WTC11 (cell line): ENCODE measurements around the gene DNAJC6. TPM values are rescaled to one million over a fixed set of nuclear protein-coding genes. Genes with fewer than 3 reads are reported as not detected.

Source experiments
- ATAC-seq: fragments of 200-7000 bp; cut with Tn5 transposase; 2 replicates; pipeline ENCODE4 v1.10.0; 2021; ENCODE audit warnings: mild to moderate bottlenecking, moderate library complexity
- CTCF ChIA-PET: fragments of 300-600 bp; sonication (Branson Sonifier 250); formaldehyde crosslinking; loops from one replicate; lab custom pipeline; 2021; ENCODE audit warnings: antibody characterized with exemption; lab: Charles Lee
- POLR2A ChIA-PET: fragments of 350-600 bp; sonication (Branson Sonifier 250); formaldehyde crosslinking; loops from one replicate; lab custom pipeline; 2021; ENCODE audit warnings: antibody characterized with exemption; lab: Charles Lee
- DNase-seq: peaks from one replicate; pipeline ENCODE4 v3.0.0; 2021; ENCODE audit warnings: low spot score
- H3K27ac Mint-ChIP-seq: 2 replicates; pipeline ENCODE4 v1.8.0; 2021; ENCODE audit warnings: mixed read lengths
- H3K27me3 Mint-ChIP-seq: 2 replicates; pipeline ENCODE4 v1.8.0; 2021; ENCODE audit warnings: low read depth, mild to moderate bottlenecking, moderate library complexity, mixed read lengths
- H3K36me3 Mint-ChIP-seq: 2 replicates; pipeline ENCODE4 v1.8.0; 2021; ENCODE audit warnings: mixed read lengths
- H3K4me1 Mint-ChIP-seq: 2 replicates; pipeline ENCODE4 v1.8.0; 2022; ENCODE audit warnings: mixed read lengths
- H3K4me3 Mint-ChIP-seq: 2 replicates; pipeline ENCODE4 v1.8.0; 2021; ENCODE audit warnings: mild to moderate bottlenecking, moderate library complexity, mixed read lengths
- H3K9me3 Mint-ChIP-seq: 2 replicates; pipeline ENCODE4 v1.8.0; 2021; ENCODE audit warnings: mixed read lengths
- AR ChIP-seq: fragments of 250-450 bp; sonication (Bioruptor Pico); IDR thresholded peaks from 2 replicates; pipeline ENCODE4 v1.9.0; 2021; ENCODE audit warnings: mild to moderate bottlenecking
- ATF3 ChIP-seq: sonication (generic); formaldehyde crosslinking; conservative IDR thresholded peaks from 2 replicates; pipeline ENCODE4 v1.8.1; 2022; ENCODE audit warnings: mild to moderate bottlenecking, missing genetic modification reagents
- CREM ChIP-seq: sonication (generic); formaldehyde crosslinking; IDR thresholded peaks from 2 replicates; pipeline ENCODE4 v1.8.1; 2022; ENCODE audit warnings: mild to moderate bottlenecking, missing genetic modification reagents, moderate library complexity
- E2F1 ChIP-seq: sonication (generic); formaldehyde crosslinking; IDR thresholded peaks from 2 replicates; pipeline ENCODE4 v1.8.0; 2022; ENCODE audit warnings: mild to moderate bottlenecking, missing genetic modification reagents
- E2F4 ChIP-seq: sonication (generic); formaldehyde crosslinking; IDR thresholded peaks from 2 replicates; pipeline ENCODE4 v1.8.1; 2022; ENCODE audit warnings: low read depth, mild to moderate bottlenecking, moderate library complexity, missing genetic modification reagents, borderline replicate concordance
- ERG ChIP-seq: fragments of 250-450 bp; sonication (Bioruptor Pico); IDR thresholded peaks from 2 replicates; pipeline ENCODE4 v1.8.0; 2021; ENCODE audit warnings: mild to moderate bottlenecking
- ESRRA ChIP-seq: sonication (generic); formaldehyde crosslinking; IDR thresholded peaks from 2 replicates; pipeline ENCODE4 v1.8.1; 2022; ENCODE audit warnings: mild to moderate bottlenecking, missing genetic modification reagents, borderline replicate concordance
- FOXP1 ChIP-seq: sonication (generic); formaldehyde crosslinking; IDR thresholded peaks from 2 replicates; pipeline ENCODE4 v1.8.0; 2022; ENCODE audit warnings: missing genetic modification reagents, mild to moderate bottlenecking, moderate library complexity, borderline replicate concordance
- GRHL2 ChIP-seq: fragments of 250-450 bp; sonication (Bioruptor Pico); IDR thresholded peaks from 2 replicates; pipeline ENCODE4 v1.8.0; 2022; ENCODE audit warnings: mild to moderate bottlenecking, moderate library complexity; ENCODE audit not compliant: insufficient replicate concordance, severe bottlenecking
- HMGA2 ChIP-seq: fragments of 250-450 bp; sonication (Bioruptor Pico); IDR thresholded peaks from 2 replicates; pipeline ENCODE4 v1.4.0; 2021; ENCODE audit warnings: mild to moderate bottlenecking, moderate library complexity
- HMGXB4 ChIP-seq: sonication (generic); formaldehyde crosslinking; IDR thresholded peaks from 2 replicates; pipeline ENCODE4 v1.8.1; 2023; ENCODE audit warnings: mild to moderate bottlenecking, moderate library complexity, missing genetic modification reagents
- IRF1 ChIP-seq: sonication (generic); formaldehyde crosslinking; IDR thresholded peaks from 2 replicates; pipeline ENCODE4 v1.8.0; 2023; ENCODE audit warnings: missing genetic modification reagents
- NR1H2 ChIP-seq: sonication (generic); formaldehyde crosslinking; IDR thresholded peaks from 2 replicates; pipeline ENCODE4 v1.9.0; 2021; ENCODE audit warnings: mild to moderate bottlenecking, moderate library complexity, missing genetic modification reagents
- NR3C1 ChIP-seq: sonication (generic); formaldehyde crosslinking; conservative IDR thresholded peaks from 2 replicates; pipeline ENCODE4 v1.8.1; 2023; ENCODE audit warnings: low read depth, mild to moderate bottlenecking, missing genetic modification reagents
- RELA ChIP-seq: sonication (generic); formaldehyde crosslinking; IDR thresholded peaks from 2 replicates; pipeline ENCODE4 v1.8.1; 2022; ENCODE audit warnings: missing genetic modification reagents, mild to moderate bottlenecking, borderline replicate concordance
- RORB ChIP-seq: fragments of 250-450 bp; sonication (Bioruptor Pico); IDR thresholded peaks from 2 replicates; pipeline ENCODE4 v1.9.0; 2021; ENCODE audit warnings: mild to moderate bottlenecking
- SMAD4 ChIP-seq: sonication (generic); formaldehyde crosslinking; IDR thresholded peaks from 2 replicates; pipeline ENCODE4 v1.8.0; 2022; ENCODE audit warnings: mild to moderate bottlenecking, missing genetic modification reagents
- SOX15 ChIP-seq: fragments of 250-450 bp; sonication (Bioruptor Pico); IDR thresholded peaks from 2 replicates; pipeline ENCODE4 v1.9.0; 2021; ENCODE audit warnings: mild to moderate bottlenecking
- TCF7 ChIP-seq: sonication (generic); formaldehyde crosslinking; IDR thresholded peaks from 2 replicates; pipeline ENCODE4 v1.8.0; 2022; ENCODE audit warnings: mild to moderate bottlenecking, low read depth, missing genetic modification reagents, moderate library complexity
- TEAD4 ChIP-seq: sonication (generic); formaldehyde crosslinking; IDR thresholded peaks from 2 replicates; pipeline ENCODE4 v1.8.0; 2022; ENCODE audit warnings: mild to moderate bottlenecking, missing genetic modification reagents
- ZNF138 ChIP-seq: sonication (generic); formaldehyde crosslinking; conservative IDR thresholded peaks from 2 replicates; pipeline ENCODE4 v1.8.1; 2022; ENCODE audit warnings: mild to moderate bottlenecking, moderate library complexity, missing genetic modification reagents
- ZNF423 ChIP-seq: fragments of 250-450 bp; sonication (Bioruptor Pico); IDR thresholded peaks from 2 replicates; pipeline ENCODE4 v2.1.2; 2022; ENCODE audit warnings: mild to moderate bottlenecking, moderate library complexity
- ZSCAN18 ChIP-seq: fragments of 250-450 bp; sonication (Bioruptor Pico); IDR thresholded peaks from 2 replicates; pipeline ENCODE4 v2.1.2; 2022; ENCODE audit warnings: mild to moderate bottlenecking, moderate library complexity
- total RNA-seq: library from RNA; stranded (reverse); gene quantifications from 3 replicates; pipeline ENCODE4 v1.2.3, GENCODE V29; 2021

DNAJC6 gene
- total RNA-seq, 1 experiment from 2014 or later, result 9.1 TPM

GRCh38 chr1:65386439-65386838, 77.1 kb downstream of the DNAJC6 start:
- ATAC-seq, result no peak
- ChIA-PET POLR2A (no interaction called here), CTCF (no interaction called here)
- peaks cover 15% of the 10 kb centered on the region for H3K9me3 Mint-ChIP-seq
- no peak for DNase-seq
- TF ChIP-seq E2F1 (no peak), HMGXB4 (CRISPR knock-in tag) (no peak), TEAD4 (CRISPR knock-in tag) (no peak), ZNF423 (CRISPR knock-in tag) (no peak), SMAD4 (no peak), HMGA2 (CRISPR knock-in tag) (no peak), TCF7 (CRISPR knock-in tag) (no peak), ZNF138 (CRISPR knock-in tag) (no peak), GRHL2 (CRISPR knock-in tag) (no peak), FOXP1 (CRISPR knock-in tag) (no peak), CREM (CRISPR knock-in tag) (no peak), NR3C1 (CRISPR knock-in tag) (no peak), IRF1 (CRISPR knock-in tag) (no peak), NR1H2 (CRISPR knock-in tag) (no peak), SOX15 (CRISPR knock-in tag) (no peak)
- H3K27me3 Mint-ChIP-seq, result no peaks in the 10 kb centered on the region
- H3K4me1 Mint-ChIP-seq, result 0 out of 2 replicates have a peak, but pooled peaks cover 4% of the 10 kb centered on the region
- H3K27ac Mint-ChIP-seq, result no peak overlapping the region
- peaks cover 12% of the 10 kb centered on the region for H3K36me3 Mint-ChIP-seq
- H3K4me3 Mint-ChIP-seq, result no peak overlapping the region

GRCh38 chr1:65387821-65388220, 78.5 kb downstream of the DNAJC6 start:
- TF ChIP-seq E2F4 (CRISPR knock-in tag) (no peak), ZSCAN18 (CRISPR knock-in tag) (no peak), AR (CRISPR knock-in tag) (no peak), ERG (CRISPR knock-in tag) (no peak), ATF3 (no peak), RORB (no peak), ESRRA (CRISPR knock-in tag) (no peak), RELA (no peak)
- ChIA-PET CTCF (no interaction called here), POLR2A (no interaction called here)
- H3K9me3 Mint-ChIP-seq, result peaks cover 15% of the 10 kb centered on the region
- no peak overlapping the region for H3K4me3 Mint-ChIP-seq
- peaks cover 12% of the 10 kb centered on the region for H3K36me3 Mint-ChIP-seq
- no peak overlapping the region for H3K27ac Mint-ChIP-seq
- ATAC-seq (no peak), DNase-seq (no peak)
- 0 out of 2 replicates have a peak, but pooled peaks cover 4% of the 10 kb centered on the region for H3K4me1 Mint-ChIP-seq
- no peaks in the 10 kb centered on the region for H3K27me3 Mint-ChIP-seq
